GM10266 (cell line): ENCODE data around the gene GRXCR1.

Experiments
- DNase-seq: peaks from one replicate; pipeline ENCODE4 v3.0.0; 2012; ENCODE audit errors: extremely low spot score
- CTCF ChIP-seq: IDR thresholded peaks from 2 replicates; pipeline ENCODE4 v1.5.1; 2012; ENCODE audit warnings: mild to moderate bottlenecking, low read depth; ENCODE audit not compliant: control insufficient read depth, insufficient read depth; ENCODE audit errors: missing control alignments

Gene GRXCR1

DNA sequence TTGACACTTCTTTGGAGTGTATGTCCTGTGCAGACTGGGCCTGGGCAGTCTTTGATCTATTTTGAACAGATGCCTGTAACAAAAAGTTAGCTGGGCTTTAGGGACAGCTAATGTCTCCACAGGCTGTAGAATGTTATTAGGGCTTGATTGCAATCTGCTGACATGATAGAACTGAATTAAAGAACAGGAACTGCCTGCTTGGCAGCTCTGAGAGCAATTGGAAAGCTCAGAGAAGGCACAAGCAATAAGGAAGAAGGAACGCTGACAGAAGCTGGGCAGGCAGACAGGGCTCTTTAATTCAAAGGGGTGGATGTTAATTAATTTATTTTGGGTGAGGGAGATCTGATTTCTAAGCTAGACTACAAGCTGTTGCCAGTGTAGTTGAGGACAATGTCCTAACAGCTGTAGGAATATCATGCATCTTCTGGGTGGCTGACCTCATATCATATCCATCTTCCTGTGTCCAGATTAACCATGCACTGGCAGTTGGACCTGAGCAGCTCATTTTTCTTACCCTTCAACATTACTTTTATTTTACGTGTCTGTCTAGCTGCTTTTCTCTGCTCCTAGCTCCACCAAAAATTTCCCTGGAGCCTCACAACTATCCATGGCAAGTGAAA, 20.7 kb upstream of the GRXCR1 start:
- TF ChIP-seq CTCF: no peak
- DNase-seq: no peak

- DNase-seq: no peak
- no peak for TF ChIP-seq CTCF
Observed at GRCh38 chr4:42878863-42879262, 13.7 kb upstream of the GRXCR1 start.

DNA sequence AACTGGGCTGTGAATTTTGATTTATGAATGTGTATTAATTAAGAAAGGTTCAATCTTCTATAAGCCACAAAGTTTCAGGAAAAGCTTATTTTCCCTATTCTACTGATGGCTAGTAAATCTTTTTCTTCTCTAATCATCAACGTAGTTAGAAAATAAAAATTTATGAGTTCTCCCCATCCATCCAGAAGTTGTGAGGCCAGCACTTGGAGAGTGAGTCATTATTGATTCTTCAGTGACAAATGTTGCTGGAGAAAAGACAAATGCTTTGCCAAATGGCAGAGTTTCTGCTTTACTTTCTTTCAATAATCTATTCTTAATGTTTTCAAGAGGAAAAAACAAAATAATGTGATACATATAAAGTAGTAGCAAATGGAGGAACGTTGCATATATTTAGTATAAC, 11.3 kb upstream of the GRXCR1 start:
- TF ChIP-seq CTCF: no peak
- no peak for DNase-seq

GRCh38 chr4:42891644-42892043, 869 bp upstream of the GRXCR1 start:
- no peak for TF ChIP-seq CTCF
- DNase-seq: no peak

DNA sequence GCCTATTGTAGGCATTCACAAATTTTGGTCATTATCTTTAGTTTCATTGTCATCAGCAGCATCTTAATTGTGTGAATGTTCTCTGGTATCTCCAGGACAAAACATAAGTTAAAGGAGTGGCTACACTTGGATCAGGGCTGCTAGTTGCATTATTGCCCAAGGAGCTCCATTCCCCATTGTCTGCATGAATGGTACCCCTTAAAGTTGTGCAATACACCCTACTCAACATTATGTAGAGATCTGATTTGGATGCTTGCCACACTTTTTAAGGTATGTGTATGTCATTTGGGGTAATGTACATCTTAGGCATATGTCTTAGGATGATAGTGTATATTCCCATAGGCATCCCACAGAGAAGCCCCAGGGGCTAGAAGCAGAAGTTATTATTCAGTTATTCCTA, 2.9 kb downstream of the GRXCR1 start:
- TF ChIP-seq CTCF: no peak

DNA sequence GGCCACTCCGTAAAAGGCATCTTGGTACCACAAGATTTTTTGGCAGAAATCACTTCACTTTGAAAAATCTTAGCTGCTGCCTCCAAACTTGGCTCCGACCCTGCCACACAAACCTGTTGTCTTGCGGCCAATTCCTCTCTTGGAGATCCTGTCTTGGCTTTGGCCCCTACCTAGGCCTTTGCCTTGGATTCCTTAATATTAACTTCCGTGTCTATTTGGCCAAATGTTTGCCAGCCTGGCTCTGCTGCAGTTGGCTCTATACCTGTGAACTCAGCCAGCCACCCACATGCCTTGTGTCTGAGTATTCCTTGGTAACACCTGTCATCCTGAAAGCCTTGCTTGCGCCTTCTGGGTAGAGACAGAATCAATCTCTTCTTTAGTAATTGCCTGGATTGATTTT, 12.5 kb downstream of the GRXCR1 start:
- DNase-seq: no peak
- TF ChIP-seq CTCF: no peak

More for the DNA sequence above, 2.9 kb downstream of the GRXCR1 start:
- DNase-seq: no peak

DNA sequence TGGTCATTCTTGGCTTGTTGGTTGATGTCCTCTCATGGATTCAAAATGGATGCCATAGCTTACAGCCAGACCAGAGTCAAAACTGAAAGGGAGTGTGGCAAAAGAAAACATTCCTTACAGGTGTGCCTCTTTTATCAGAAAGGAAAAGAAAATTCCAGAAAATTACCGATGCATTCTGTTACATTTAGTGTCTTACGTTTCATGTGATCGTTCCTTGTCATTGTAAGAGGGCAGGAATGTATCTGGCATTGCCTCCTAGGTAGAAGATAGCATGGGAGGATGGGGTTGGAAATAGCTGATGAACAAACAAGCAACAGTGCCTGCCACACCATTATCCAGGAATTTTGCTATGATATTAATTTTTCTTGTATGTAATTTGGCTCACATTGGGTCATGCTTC, 13.1 kb downstream of the GRXCR1 start:
- no peak for TF ChIP-seq CTCF
- no peak for DNase-seq
